Measurements from ENCODE around the gene SHISA8. TPM values are rescaled to one million over a fixed set of nuclear protein-coding genes. Genes with fewer than 3 reads are reported as not detected.
A peak's percentile ranks its signal among the peaks of the same experiment; 100 is the strongest.

Gene SHISA8
- total and polyA plus RNA-seq, 2 of the 13 experiments (the other 11 are each of a cell fraction or from before 2014, with no cell fraction given), result not detected

DNA sequence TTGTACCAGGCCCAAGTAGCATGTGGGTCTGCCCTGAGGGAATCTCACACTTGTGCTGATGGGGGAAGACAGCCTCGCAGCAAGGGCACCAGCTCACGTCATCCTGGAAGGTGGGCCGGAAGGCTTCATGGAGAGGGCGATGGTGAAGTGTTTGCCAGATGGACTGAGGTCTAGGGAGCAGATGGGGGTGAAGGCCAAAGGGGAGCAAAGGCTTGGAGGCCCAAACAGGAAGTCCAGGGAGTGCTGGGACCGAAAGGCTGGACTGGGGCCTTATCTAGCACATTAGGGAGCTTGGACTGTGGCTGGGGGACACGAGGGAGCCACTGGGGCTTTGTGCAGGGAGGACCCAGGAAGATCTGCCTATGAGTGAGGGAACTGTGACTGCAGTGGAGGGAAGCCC lies 12.9 kb upstream of the SHISA8 start (continued):
- no peak for TF ChIP-seq CREB1 (IDR thresholded peaks at IDR 0.05)
- no peak for TF ChIP-seq CREB1 (CRISPR knock-in tag; IDR thresholded peaks at IDR 0.05)
- TF ChIP-seq FIP1L1 (IDR thresholded peaks at IDR 0.05; ENCODE audit: borderline replicate concordance, insufficient read depth, low read depth, low read length), result no peak
- no peak for TF ChIP-seq AHDC1 (CRISPR knock-in tag; IDR thresholded peaks at IDR 0.05; ENCODE audit: borderline replicate concordance)
- TF ChIP-seq ZNF430 (CRISPR knock-in tag; IDR thresholded peaks at IDR 0.05), result 0 out of 2 replicates have a peak, but pooled peaks have one; percentile 48
- no peak for TF ChIP-seq NFYC (CRISPR knock-in tag; IDR thresholded peaks at IDR 0.05)
- TF ChIP-seq ZFY (CRISPR knock-in tag; IDR thresholded peaks at IDR 0.05), result peak; percentile 40; the same call in 1 of the 2 replicates
- TF ChIP-seq SMARCC2 (IDR thresholded peaks at IDR 0.05), result no peak
- no peak for TF ChIP-seq ESRRA (CRISPR knock-in tag; IDR thresholded peaks at IDR 0.05; ENCODE audit: low read depth)
- no peak for TF ChIP-seq PAWR (CRISPR knock-in tag; IDR thresholded peaks at IDR 0.05; ENCODE audit: borderline replicate concordance)
- TF ChIP-seq HIVEP1 (CRISPR knock-in tag; IDR thresholded peaks at IDR 0.05), result no peak
- TF ChIP-seq GLI4 (CRISPR knock-in tag; IDR thresholded peaks at IDR 0.05; ENCODE audit: borderline replicate concordance), result no peak
- no peak for TF ChIP-seq TSC22D2 (CRISPR knock-in tag; IDR thresholded peaks at IDR 0.05; ENCODE audit: borderline replicate concordance)
- no peak for TF ChIP-seq PBX2 (CRISPR knock-in tag; IDR thresholded peaks at IDR 0.05)

Data from HepG2 (cell line).